GM21528 (cell line): Measurements from ENCODE around the gene PDE4B.
A peak's percentile ranks its signal among the peaks of the same experiment; 100 is the strongest.

Experiments
- ATAC-seq: cut with Tn5 transposase; IDR thresholded peaks from one replicate; pipeline ENCODE4 v1.9.1; 2021; ENCODE audit warnings: mild to moderate bottlenecking, moderate library complexity; ENCODE audit not compliant: unreplicated experiment, low FRiP score

PDE4B gene

DNA sequence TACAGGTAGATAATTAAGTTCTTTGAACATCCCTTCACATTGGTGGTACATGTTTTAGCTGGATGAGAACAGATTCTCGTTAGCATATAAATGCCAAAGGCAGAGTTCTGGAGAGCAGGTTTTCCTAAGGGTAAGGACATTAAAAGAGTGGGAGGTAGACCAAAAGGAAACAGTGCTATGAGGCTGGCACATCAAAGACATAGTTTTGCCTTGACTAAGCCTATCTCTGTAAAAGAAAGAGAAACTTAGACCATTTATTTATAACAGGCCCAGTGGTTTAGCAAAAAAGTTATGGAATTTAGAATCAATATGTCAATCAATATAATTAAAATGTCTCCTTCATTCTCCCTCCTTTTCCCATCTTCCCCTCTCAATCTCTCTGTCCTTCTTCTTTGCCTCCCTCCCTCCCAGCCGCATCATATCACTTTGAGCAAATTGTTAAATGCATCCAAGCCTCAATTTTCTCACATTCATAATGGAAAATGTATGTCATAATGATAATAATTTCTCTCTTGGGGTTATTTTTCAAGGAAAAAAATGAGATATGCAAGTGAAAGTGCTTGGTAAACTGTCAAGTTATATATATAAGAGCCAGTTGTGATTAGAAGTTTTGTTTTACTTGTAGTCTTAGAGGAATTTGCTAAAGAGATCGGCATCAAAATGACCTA lies 531.4 kb downstream of the PDE4B start:
- no peak for ATAC-seq

DNA sequence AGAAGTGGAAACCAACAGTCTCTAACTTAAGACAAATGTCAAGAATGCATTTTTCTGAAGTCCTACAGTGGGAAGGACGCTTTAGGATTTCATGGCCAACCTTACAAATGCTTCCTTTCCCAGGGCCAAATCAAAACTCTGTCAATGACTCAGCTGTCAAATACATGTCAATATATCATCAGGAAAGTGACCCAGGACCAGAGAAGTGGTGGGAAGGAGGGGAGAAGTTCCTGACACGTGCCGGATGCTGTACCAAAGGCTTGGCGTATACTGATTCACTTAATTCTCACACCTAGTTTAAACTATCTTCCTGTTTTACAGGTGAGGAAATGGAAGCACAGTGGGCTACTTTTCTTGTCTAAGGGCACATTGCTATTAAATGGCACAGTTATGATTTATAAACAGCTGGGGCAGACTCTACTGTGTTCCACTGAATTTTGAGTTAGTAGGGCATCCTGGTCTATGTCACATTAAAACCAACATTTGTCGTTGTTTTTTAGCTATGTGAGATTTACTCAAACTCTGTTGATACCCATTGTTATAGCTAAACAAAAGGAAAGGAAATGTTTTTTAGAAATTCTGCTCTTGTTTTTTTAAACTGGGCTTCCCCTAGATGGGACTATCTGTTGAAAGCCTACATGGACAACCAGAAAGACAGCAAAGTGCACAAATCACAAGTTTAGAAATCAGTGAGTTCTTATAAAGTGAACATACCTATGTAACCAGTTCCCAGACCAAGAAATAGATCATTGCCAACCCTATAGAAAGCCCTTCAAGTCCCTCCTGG lies 533.1 kb downstream of the PDE4B start:
- ATAC-seq, result no peak

GRCh38 chr1:66326867-66327266 lies 534.2 kb downstream of the PDE4B start:
- no peak for ATAC-seq

DNA sequence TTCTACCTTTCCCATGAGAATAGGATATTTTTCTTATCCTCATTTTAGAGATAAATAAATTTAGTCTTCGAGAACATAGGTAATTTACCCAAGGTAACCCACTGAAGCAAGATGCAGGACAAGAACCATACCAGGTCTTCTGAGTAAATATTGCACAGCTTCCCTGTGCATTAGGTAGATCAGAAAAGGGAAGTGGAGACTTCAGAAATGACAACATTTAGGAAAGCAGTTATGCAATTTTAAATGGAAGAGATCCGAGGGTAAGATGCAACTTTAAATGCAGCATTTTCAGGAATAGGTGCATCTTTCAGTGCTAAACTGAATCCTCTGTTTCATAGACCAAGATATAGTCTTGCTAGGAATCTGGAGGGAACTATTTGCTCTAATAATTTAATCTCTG lies 534.9 kb downstream of the PDE4B start:
- no peak for ATAC-seq

DNA sequence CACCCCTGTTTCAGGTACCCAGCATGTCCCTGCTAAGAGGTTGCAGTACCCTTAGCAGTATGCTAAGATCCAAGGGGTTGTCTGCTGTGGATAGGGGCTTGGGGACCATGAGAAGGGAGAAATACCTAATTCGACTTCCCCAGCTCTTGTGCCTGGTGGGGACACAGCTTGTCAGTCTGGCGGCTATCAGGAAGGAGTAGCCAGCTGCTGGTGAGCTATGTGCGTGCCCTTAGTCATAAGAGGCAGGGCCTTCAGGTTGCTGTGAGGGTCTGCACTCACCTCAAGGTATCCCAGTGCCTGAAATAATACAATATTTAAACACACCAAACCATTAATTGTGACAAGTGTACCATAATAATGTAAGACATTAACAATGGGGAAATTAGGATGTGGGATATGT lies 536.2 kb downstream of the PDE4B start:
- no peak for ATAC-seq

- no peak for ATAC-seq
Measured at GRCh38 chr1:66330722-66331141, 538.0 kb downstream of the PDE4B start.

DNA sequence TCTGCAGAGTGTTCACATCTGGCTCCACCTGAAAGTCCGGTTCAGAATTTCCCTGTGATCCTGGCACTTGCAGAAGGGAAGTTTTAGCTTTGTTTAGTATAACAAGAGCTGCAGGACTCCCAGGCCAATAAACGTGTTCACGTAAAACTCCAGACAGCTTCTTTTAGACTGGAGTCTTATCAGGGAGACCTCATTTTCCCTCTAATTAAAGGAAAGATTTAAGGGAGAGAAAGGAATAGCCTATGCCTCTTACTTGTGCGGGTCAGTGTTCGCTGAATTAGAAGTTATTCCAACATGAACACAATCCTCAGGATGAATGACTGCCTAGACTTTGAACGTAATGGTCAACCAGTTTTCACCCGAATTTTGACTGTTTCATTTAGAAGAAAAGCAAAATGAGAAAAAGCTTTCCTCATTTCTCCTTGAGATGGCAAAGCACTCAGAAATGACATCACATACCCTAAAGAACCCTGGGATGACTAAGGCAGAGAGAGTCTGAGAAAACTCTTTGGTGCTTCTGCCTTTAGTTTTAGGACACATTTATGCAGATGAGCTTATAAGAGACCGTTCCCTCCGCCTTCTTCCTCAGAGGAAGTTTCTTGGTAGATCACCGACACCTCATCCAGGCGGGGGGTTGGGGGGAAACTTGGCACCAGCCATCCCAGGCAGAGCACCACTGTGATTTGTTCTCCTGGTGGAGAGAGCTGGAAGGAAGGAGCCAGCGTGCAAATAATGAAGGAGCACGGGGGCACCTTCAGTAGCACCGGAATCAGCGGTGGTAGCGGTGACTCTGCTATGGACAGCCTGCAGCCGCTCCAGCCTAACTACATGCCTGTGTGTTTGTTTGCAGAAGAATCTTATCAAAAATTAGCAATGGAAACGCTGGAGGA lies 539.2 kb downstream of the PDE4B start:
- no peak for ATAC-seq

DNA sequence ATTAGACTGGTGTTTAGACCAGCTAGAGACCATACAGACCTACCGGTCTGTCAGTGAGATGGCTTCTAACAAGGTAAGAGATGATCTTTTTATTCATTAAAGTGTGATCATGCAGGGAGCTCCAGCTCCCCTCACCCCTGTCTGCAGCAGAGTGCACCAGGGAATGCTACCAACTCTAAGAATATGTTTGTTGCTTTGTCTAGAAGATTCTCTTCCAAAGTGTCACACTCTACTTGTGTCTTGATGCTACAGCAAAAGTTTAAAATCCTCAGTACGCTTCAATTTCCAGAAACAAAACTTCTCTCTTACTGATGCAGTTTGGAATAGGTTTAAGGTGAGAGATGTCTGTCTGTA lies 539.8 kb downstream of the PDE4B start:
- no peak for ATAC-seq

- ATAC-seq, result no peak
Measured at GRCh38 chr1:66333466-66334199, 540.9 kb downstream of the PDE4B start.

DNA sequence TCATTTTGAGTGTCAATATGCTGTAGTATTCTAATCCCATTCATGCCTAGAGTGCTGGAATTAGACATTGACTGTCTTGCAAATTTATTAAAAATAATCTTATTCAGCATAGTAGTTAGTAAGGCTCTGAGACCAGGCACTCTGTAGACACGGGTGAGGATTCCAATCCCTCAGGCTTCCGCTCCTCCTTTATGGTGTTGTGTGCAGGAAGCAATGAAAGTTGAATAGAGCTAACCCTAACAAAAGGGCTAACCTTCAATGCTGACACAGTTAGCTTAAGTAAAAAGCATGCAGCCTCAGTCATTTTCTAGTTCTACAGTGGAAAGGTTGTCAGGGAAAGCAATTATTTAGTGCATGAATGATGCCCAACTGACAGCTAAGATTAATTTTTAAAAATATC lies 541.6 kb downstream of the PDE4B start:
- ATAC-seq, result no peak

DNA sequence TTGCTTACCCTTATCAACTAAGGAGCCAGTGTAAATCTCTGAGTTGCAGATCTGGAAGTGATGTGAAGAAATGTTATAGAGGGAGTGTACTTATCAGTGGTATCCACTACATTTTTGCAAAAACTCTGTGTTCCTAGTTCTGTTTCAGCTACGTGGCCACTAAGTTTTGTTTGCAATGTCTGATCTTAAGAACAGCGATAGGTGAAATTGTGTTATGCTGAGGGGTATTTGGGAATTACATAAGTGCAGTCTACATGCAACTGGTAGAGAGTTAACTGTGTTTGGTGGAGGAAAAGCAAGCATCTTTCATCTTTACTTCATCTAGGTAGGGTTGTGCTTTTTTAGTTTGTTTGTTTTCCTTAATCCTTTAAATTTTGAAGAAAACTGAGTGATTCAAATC lies 542.4 kb downstream of the PDE4B start:
- no peak for ATAC-seq

- ATAC-seq, result peak; percentile 84
Measured at GRCh38 chr1:66335859-66336640, 543.4 kb downstream of the PDE4B start.

DNA sequence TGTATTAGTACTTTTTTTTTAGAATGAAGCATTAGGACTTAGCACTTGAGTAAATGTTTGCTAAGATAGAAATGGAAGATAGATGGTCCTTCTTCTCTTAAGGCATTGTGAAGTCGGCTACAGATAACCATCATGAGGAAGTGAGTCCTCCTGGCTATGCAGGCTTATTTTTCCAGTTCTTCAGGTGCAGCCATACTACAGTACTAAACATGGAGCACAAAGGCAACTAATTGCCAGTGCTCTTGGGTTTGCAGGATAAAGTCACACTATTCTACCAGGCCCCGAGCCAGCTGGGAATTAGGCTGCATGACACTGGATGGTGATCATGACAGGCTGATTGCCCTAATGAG lies 543.9 kb downstream of the PDE4B start:
- ATAC-seq, result no peak

DNA sequence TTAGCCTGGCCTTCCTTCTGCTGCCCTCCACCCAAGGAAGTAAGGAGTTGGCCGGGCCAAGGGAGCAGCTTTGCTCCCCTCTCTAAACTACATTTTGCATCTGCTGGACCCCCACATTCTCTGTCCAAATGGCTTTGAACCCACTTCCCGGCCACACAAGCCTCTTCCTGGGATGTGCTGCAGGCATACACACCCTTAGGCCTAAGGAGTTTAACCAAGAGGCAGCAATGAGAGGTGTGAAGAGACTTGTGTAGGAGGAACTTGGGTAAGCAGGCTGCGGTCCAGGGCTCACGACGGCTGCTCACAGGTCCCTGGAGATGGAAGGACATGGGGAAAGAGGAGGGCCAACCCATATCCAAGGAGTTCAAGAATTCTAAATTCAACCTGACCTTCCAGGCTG lies 544.6 kb downstream of the PDE4B start:
- no peak for ATAC-seq

GRCh38 chr1:66339944-66340343 lies 547.2 kb downstream of the PDE4B start:
- ATAC-seq, result no peak

GRCh38 chr1:66341446-66342089 lies 548.9 kb downstream of the PDE4B start:
- ATAC-seq, result no peak

DNA sequence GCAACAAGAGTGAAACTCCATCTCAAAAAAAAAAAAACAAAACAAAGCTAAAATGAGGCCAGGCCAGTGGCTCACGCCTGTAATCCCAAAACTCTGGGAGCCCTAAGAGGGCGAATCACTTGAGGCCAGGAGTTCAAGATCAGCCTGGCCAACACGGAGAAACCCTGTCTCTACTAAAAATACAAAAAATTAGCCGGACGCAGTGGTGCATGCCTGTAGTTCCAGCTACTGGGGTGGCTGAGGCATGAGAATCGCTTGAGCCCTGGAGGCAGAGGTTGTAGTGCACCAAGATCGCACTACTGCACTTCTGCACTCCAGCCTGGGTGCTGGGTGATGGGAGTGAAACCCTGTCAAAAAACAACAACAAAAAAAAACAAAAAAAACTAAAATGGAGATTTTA lies 550.0 kb downstream of the PDE4B start:
- no peak for ATAC-seq

DNA sequence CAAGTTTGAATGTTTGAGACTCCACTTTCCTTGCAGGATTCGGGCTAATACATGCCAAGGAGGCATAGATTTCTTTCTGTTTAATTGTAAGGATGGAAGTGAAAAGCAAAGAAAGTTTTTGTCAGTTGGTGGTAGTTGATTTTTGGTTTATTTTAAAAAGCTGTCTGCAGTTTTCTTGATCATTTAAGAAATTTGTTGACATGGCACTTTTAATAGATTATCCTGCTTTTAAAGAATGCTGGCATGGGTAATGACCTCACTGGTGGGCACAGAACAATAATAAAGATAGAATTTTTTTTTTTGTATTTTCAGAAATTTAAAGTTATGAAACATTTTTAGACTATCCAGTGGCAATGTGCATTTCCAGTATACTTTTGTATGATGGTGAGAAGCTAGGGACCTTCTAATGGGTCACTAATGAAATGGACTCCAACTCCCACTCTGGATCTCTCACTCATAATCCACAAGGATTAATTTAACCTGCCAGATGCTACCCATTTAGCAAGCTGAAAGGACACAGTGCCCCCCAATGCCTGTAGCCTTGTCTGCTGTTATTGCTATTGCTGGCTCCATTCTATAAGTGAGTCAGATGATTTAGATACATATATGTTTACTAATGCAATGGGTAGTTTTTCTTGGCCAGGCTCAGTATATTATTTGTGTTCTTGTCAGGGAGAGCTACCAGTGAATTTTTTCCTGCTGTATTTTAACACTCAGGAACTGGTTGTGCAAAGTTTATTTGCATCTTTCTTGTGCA lies 551.1 kb downstream of the PDE4B start:
- no peak for ATAC-seq
